Vagina (tissue), 2 donors: ENCODE measurements around the gene NOP58.
"Not testable (repeated sequence)": the region's sequence is repeated elsewhere in the genome, so short reads cannot be mapped to it uniquely, and the experiment has no call there.

Experiments
- CTCF ChIP-seq, 3 experiments: fragments of 450-650 bp in 2 of 3; fragments of 200-600 bp in 1 of 3; sonication (generic) in 1 of 3; IDR thresholded peaks; one replicate each; pipeline ENCODE4 v1.5.1; 2017 to 2019; ENCODE audit warnings: antibody characterized with exemption in 3 of 3, mild to moderate bottlenecking in 2 of 3, moderate library complexity in 2 of 3
- POLR2AphosphoS5 ChIP-seq, 2 donors: sonication (generic); formaldehyde crosslinking; IDR thresholded peaks; one replicate each; pipeline ENCODE4 v1.9.0; 2017; ENCODE audit warnings: antibody characterized with exemption in 2 of 2, mild to moderate bottlenecking in 2 of 2, low read depth in 1 of 2; ENCODE audit not compliant: insufficient read depth in 1 of 2

GRCh38 chr2:202247710-202248109 lies 17.9 kb upstream of the NOP58 start:
- not testable (repeated sequence) for TF ChIP-seq POLR2AphosphoS5 (IDR thresholded peaks at IDR 0.05; ENCODE audit: insufficient read depth in 1 of 2, low read depth in 1 of 2); CTCF (IDR thresholded peaks at IDR 0.05)
